OCI-LY3 (cell line): Measurements from ENCODE around the gene C1orf21.

Experiments used
- EZH2phosphoT487 ChIP-seq: fragments of 200-600 bp; shearing (Covaris generic); IDR thresholded peaks from 2 replicates; pipeline ENCODE4 v1.6.1; 2018; ENCODE audit warnings: antibody characterized with exemption, mixed run types, low read depth
- TF ChIP-seq, protein P1 (sequence below): fragments of 200-600, 300-600 bp; sonication (generic); IDR thresholded peaks from 2 replicates; pipeline ENCODE4 v1.5.1; 2014; ENCODE audit warnings: antibody characterized with exemption, low read length, low read depth

DNA sequence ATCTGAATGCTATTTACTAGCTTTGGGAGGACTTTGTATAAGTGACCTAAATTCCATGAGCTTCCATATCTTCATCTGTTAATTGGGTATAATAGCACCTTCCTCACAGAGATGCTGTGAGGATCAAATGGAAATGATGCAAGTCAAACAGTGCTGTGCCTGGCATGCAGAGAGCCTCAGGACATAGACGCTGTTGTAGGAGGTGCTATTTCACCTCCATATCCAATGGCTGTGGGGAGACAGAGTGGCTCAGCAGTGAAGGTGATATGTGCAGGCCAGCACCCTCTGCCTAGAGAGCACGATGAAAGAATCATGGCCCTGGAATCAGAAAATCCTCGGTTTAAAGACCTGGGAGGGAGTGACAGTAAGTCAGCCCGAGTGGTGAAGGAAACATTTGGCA is 16.0 kb upstream of the C1orf21 start:
- TF ChIP-seq, protein P1, sequence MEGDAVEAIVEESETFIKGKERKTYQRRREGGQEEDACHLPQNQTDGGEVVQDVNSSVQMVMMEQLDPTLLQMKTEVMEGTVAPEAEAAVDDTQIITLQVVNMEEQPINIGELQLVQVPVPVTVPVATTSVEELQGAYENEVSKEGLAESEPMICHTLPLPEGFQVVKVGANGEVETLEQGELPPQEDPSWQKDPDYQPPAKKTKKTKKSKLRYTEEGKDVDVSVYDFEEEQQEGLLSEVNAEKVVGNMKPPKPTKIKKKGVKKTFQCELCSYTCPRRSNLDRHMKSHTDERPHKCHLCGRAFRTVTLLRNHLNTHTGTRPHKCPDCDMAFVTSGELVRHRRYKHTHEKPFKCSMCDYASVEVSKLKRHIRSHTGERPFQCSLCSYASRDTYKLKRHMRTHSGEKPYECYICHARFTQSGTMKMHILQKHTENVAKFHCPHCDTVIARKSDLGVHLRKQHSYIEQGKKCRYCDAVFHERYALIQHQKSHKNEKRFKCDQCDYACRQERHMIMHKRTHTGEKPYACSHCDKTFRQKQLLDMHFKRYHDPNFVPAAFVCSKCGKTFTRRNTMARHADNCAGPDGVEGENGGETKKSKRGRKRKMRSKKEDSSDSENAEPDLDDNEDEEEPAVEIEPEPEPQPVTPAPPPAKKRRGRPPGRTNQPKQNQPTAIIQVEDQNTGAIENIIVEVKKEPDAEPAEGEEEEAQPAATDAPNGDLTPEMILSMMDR = no peak
- TF ChIP-seq EZH2phosphoT487 = no peak
